Kidney epithelial cell (primary cell): ENCODE data around the gene CNDP1. TPM values are rescaled to one million over a fixed set of nuclear protein-coding genes. Genes with fewer than 3 reads are reported as not detected.

Source experiments
- DNase-seq: peaks from one replicate; pipeline ENCODE4 v3.0.0-alpha.2; 2010; ENCODE audit warnings: low read depth
- H3K27me3 ChIP-seq: 2 replicates; pipeline ENCODE4 v1.6.0; 2011; ENCODE audit warnings: low read length; ENCODE audit not compliant: control insufficient read depth, insufficient read depth
- H3K36me3 ChIP-seq: 2 replicates; pipeline ENCODE4 v1.5.1; 2011; ENCODE audit warnings: low read length; ENCODE audit not compliant: control insufficient read depth, insufficient read depth
- H3K4me3 ChIP-seq: 2 replicates; pipeline ENCODE4 v1.5.1; 2011; ENCODE audit warnings: low read depth, mild to moderate bottlenecking, control low read depth, low read length
- CTCF ChIP-seq: IDR thresholded peaks from 2 replicates; pipeline ENCODE4 v1.5.1; 2011; ENCODE audit warnings: mild to moderate bottlenecking, moderate library complexity, low read length, control low read depth, inconsistent platforms; ENCODE audit not compliant: insufficient read depth, poor library complexity, severe bottlenecking
- total RNA-seq: library from RNA; depleted of rRNA; stranded (reverse); fragments of >200 nt; gene quantifications from 2 replicates; pipeline ENCODE4 v1.2.3, GENCODE V29; 2015

CNDP1 gene
- total RNA-seq, 1 donor from 2014 or later, result not detected

GRCh38 chr18:74541703-74542555, 7.6 kb downstream of the CNDP1 start:
- no peak for TF ChIP-seq CTCF
- Histone ChIP-seq H3K36me3 (no peaks in the 10 kb centered on the region), H3K27me3 (peaks cover 3% of the 10 kb centered on the region), H3K4me3 (no peak overlapping the region)
- no peak for DNase-seq

GRCh38 chr18:74544898-74545297, 10.6 kb downstream of the CNDP1 start:
- H3K4me3 ChIP-seq, result no peak overlapping the region
- H3K27me3 ChIP-seq, result no peaks in the 10 kb centered on the region
- no peaks in the 10 kb centered on the region for H3K36me3 ChIP-seq
- no peak for DNase-seq
- TF ChIP-seq CTCF, result no peak

- no peaks in the 10 kb centered on the region for H3K27me3 ChIP-seq
- H3K36me3 ChIP-seq, result no peaks in the 10 kb centered on the region
- TF ChIP-seq CTCF, result no peak
- no peak overlapping the region for H3K4me3 ChIP-seq
- DNase-seq, result no peak
Observed at GRCh38 chr18:74546007-74546406, 11.7 kb downstream of the CNDP1 start.

- no peaks in the 10 kb centered on the region for H3K27me3 ChIP-seq
- no peak overlapping the region for H3K4me3 ChIP-seq
- no peak for TF ChIP-seq CTCF
- H3K36me3 ChIP-seq, result no peaks in the 10 kb centered on the region
- DNase-seq, result no peak
Observed at GRCh38 chr18:74546751-74547530, 12.6 kb downstream of the CNDP1 start.

GRCh38 chr18:74547860-74548259, 13.6 kb downstream of the CNDP1 start:
- no peaks in the 10 kb centered on the region for H3K27me3 ChIP-seq
- H3K4me3 ChIP-seq, result no peak overlapping the region
- no peak for TF ChIP-seq CTCF
- no peaks in the 10 kb centered on the region for H3K36me3 ChIP-seq
- DNase-seq, result no peak
